ACHN (cell line): ENCODE results near the gene ARID3C.

Source experiments
- DNase-seq: peaks from one replicate; pipeline ENCODE4 v3.0.0-alpha.2; 2015
- in situ Hi-C: cut with HindIII; loops from 2 replicates; pipeline ENCODE4 v1.10.0; 2017; ENCODE audit warnings: low sequenced_read_pairs, low pct_ligation_motif_present, low pct_unique_long_range_greater_than_20kb

The ARID3C gene

GRCh38 chr9:34628656-34629490 is at the start of gene ARID3C:
ARID3C (minus strand) TSS chr9:34629066; CDS start chr9:34628014, 1,052 bp downstream.
- in situ Hi-C loops = no loop called here
- DNase-seq = no peak

- in situ Hi-C loops = no loop called here
These were observed 47.0 kb upstream of the ARID3C start for GRCh38 chr9:34675869-34676268.

GRCh38 chr9:34675048-34675714 is 46.3 kb upstream of the ARID3C start:
- DNase-seq = peak; percentile 80
- in situ Hi-C loops = no loop called here

More at GRCh38 chr9:34675869-34676268, 47.0 kb upstream of the ARID3C start:
- DNase-seq = no peak

- no peak for DNase-seq
- in situ Hi-C loops = no loop called here
These were observed 45.6 kb upstream of the ARID3C start for GRCh38 chr9:34674440-34674839.

- in situ Hi-C loops = no loop called here
- no peak for DNase-seq
These were observed 42.4 kb upstream of the ARID3C start for GRCh38 chr9:34671307-34671706.

GRCh38 chr9:34669809-34670562 is 41.1 kb upstream of the ARID3C start:
- in situ Hi-C loops = no loop called here

GRCh38 chr9:34665381-34666250 is 36.8 kb upstream of the ARID3C start:
- in situ Hi-C loops = no loop called here
- peak; percentile 93 for DNase-seq

More at GRCh38 chr9:34669809-34670562, 41.1 kb upstream of the ARID3C start:
- no peak for DNase-seq

GRCh38 chr9:34665067-34665380 is 36.2 kb upstream of the ARID3C start:
- no peak for DNase-seq
- in situ Hi-C loops = no loop called here

- DNase-seq = peak; percentile 76
- in situ Hi-C loops = no loop called here
These were observed 35.6 kb upstream of the ARID3C start for GRCh38 chr9:34664281-34665066.

GRCh38 chr9:34663303-34663605 is 34.4 kb upstream of the ARID3C start:
- DNase-seq = no peak
- in situ Hi-C loops = no loop called here

GRCh38 chr9:34662526-34663302 is 33.8 kb upstream of the ARID3C start, which contains the start of gene CCL27:
CCL27 (minus strand) TSS chr9:34662657; CDS start chr9:34662633, 24 bp downstream.
- in situ Hi-C loops = no loop called here
- no peak for DNase-seq

GRCh38 chr9:34659592-34660253 is 30.9 kb upstream of the ARID3C start:
- in situ Hi-C loops = no loop called here
- DNase-seq = peak; percentile 7

GRCh38 chr9:34658461-34658860 is 29.6 kb upstream of the ARID3C start:
- in situ Hi-C loops = no loop called here

GRCh38 chr9:34656992-34657391 is 28.1 kb upstream of the ARID3C start:
- no peak for DNase-seq
- in situ Hi-C loops = no loop called here

More at GRCh38 chr9:34658461-34658860, 29.6 kb upstream of the ARID3C start:
- no peak for DNase-seq

- in situ Hi-C loops = no loop called here
- no peak for DNase-seq
These were observed 26.5 kb upstream of the ARID3C start for GRCh38 chr9:34655394-34655793.

GRCh38 chr9:34654323-34655051 is 25.6 kb upstream of the ARID3C start:
- in situ Hi-C loops = no loop called here
- DNase-seq = no peak
